Measurements from ENCODE around the gene COL18A1.

- TF ChIP-seq CTCF (conservative IDR thresholded peaks at IDR 0.05; ENCODE audit: low read depth, low read length) (no peak), EZH2 (IDR thresholded peaks at IDR 0.05; ENCODE audit: low read length, unreplicated experiment) (no peak)
These were observed 45.6 kb downstream of the COL18A1 start for GRCh38 chr21:45450423-45451090.
